Measurements from ENCODE around the gene S100A5. TPM values are rescaled to one million over a fixed set of nuclear protein-coding genes. Genes with fewer than 3 reads are reported as not detected.

Gene S100A5
- total RNA-seq, 1 donor from 2014 or later, result not detected

DNA sequence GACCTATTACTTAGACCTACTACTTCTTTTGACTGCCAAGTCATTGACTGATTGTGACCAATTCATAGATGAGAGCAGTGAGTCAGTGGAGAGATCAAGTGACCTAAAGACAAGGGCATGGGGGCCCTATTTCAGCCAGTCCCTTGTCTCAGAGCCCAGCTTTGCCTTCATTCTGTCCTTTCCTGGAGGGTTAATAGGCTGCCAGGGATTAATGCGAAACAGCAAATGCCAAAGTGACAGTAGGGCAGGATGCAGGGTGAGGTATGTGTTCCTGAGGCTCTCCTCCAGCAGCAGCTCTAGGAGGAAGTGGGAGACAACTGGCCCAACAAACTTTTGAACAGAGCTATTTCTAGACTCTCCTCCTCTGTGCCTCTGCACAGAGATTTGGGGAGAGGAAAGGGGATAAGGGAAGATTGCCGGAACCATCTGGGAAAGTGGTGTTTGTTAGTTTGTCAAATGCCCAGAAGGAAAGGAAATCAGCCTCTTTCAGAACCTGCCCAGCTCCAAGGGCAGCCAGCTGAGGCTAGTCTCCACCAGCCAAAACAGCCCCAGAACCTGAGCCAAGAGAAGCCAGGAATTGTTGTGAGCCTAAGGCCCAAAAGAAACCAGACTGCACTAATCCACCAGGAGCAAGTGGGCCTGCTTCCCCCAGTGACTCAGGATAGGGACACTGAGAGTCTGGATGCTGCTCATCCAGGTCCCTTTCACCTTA, 13.3 kb upstream of the S100A5 start:
- no peak overlapping the region for H3K4me3 Mint-ChIP-seq (ENCODE audit: unreplicated experiment)
- peaks cover under 1% of the 10 kb centered on the region for H3K9me3 Mint-ChIP-seq (ENCODE audit: unreplicated experiment)
- TF ChIP-seq, protein P1, sequence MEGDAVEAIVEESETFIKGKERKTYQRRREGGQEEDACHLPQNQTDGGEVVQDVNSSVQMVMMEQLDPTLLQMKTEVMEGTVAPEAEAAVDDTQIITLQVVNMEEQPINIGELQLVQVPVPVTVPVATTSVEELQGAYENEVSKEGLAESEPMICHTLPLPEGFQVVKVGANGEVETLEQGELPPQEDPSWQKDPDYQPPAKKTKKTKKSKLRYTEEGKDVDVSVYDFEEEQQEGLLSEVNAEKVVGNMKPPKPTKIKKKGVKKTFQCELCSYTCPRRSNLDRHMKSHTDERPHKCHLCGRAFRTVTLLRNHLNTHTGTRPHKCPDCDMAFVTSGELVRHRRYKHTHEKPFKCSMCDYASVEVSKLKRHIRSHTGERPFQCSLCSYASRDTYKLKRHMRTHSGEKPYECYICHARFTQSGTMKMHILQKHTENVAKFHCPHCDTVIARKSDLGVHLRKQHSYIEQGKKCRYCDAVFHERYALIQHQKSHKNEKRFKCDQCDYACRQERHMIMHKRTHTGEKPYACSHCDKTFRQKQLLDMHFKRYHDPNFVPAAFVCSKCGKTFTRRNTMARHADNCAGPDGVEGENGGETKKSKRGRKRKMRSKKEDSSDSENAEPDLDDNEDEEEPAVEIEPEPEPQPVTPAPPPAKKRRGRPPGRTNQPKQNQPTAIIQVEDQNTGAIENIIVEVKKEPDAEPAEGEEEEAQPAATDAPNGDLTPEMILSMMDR (IDR thresholded peaks at IDR 0.05; ENCODE audit: partially characterized antibody, unreplicated experiment), result no peak
- H3K27me3 Mint-ChIP-seq (ENCODE audit: unreplicated experiment), result peaks cover 7% of the 10 kb centered on the region
- DNase-seq, result no peak
- H3K36me3 Mint-ChIP-seq (ENCODE audit: unreplicated experiment), result no peaks in the 10 kb centered on the region
- no peak overlapping the region for H3K27ac Mint-ChIP-seq (ENCODE audit: unreplicated experiment)
- H3K4me1 Mint-ChIP-seq (ENCODE audit: low read depth, unreplicated experiment), result peaks cover 9% of the 10 kb centered on the region

DNA sequence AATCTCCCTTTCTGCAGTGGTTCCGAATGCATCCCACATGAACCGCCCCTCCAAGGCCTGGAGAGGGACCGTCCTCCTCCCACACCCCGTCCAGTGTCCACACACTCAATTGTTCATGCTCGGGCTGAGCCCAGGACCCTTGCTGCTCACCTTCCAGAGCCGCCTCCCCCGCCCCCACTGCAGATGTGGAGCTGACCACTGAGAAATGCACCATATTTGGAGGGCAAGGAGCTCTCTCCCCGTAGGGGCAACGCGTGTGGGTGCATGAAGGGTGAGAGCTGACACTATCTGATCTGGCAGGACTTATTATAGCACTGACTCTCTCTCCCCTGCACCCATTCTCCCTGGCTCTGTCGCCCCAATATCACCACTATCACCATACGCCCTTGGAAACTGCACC, 12.4 kb upstream of the S100A5 start:
- Mint-ChIP-seq H3K4me3 (ENCODE audit: unreplicated experiment) (no peak overlapping the region), H3K9me3 (ENCODE audit: unreplicated experiment) (peaks cover 2% of the 10 kb centered on the region), H3K36me3 (ENCODE audit: unreplicated experiment) (no peaks in the 10 kb centered on the region), H3K27ac (ENCODE audit: unreplicated experiment) (no peak overlapping the region), H3K4me1 (ENCODE audit: low read depth, unreplicated experiment) (peaks cover 9% of the 10 kb centered on the region), H3K27me3 (ENCODE audit: unreplicated experiment) (peaks cover 7% of the 10 kb centered on the region)
- TF ChIP-seq, protein P1 (IDR thresholded peaks at IDR 0.05; ENCODE audit: partially characterized antibody, unreplicated experiment), result no peak
- no peak for DNase-seq

DNA sequence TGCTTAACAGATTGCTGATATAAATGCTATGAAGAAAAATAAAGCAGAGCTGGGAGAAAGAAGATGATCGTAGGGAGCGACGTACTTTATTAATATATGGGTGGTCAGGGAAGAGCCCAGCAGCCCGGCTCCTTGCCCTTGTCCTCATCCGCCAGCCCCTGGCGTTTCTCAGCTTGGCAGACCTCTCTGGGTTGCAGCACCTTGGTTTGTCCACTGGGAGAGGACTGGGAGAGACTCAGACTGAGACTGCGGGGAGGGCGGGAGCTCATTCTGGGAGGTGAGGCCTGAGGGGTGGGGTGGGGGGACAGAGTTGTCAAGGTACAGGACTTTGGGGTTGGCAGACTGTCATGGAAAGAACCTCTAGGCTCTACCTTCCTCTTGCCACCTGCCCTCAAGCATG, 11.6 kb upstream of the S100A5 start:
- TF ChIP-seq, protein P1 (IDR thresholded peaks at IDR 0.05; ENCODE audit: partially characterized antibody, unreplicated experiment), result no peak
- Mint-ChIP-seq H3K27me3 (ENCODE audit: unreplicated experiment) (peaks cover 7% of the 10 kb centered on the region), H3K4me3 (ENCODE audit: unreplicated experiment) (no peak overlapping the region), H3K9me3 (ENCODE audit: unreplicated experiment) (peaks cover 2% of the 10 kb centered on the region), H3K36me3 (ENCODE audit: unreplicated experiment) (no peaks in the 10 kb centered on the region), H3K27ac (ENCODE audit: unreplicated experiment) (no peak overlapping the region), H3K4me1 (ENCODE audit: low read depth, unreplicated experiment) (peaks cover 9% of the 10 kb centered on the region)
- DNase-seq, result no peak

DNA sequence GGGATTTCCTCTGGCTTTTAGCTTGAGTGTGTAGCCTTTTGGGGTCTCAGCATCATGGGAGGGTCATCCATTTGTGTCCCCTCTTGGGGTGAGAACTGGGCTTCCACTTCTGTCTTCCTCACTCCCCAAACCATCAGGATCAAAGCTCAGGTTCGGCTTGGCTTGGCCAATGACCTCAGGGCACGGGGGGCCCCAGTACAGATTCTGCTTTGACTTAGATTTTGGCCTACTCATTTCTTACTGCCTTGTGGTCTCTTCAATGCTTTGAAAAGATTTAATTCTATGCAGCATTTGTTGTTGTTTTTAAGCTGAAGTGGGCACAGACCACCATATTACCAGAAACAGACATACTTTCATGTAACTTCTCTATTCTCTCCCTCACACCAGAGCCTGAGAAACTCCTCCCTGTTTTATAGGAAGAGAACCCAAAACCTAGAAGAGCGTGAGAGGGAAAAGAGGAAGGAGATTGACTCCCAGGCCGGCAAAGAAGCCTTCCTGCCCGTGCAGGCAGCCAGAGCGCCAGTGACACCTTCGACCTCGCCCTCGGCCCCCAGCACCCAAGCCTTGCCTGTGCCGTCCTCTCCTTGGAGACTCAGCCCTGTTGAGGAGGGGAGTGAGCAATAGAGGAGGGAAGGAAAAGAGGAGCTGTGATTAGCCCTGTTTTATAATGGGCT, 10.2 kb upstream of the S100A5 start:
- Mint-ChIP-seq H3K4me1 (ENCODE audit: low read depth, unreplicated experiment) (peaks cover 9% of the 10 kb centered on the region), H3K27me3 (ENCODE audit: unreplicated experiment) (peaks cover 7% of the 10 kb centered on the region), H3K27ac (ENCODE audit: unreplicated experiment) (no peak overlapping the region), H3K4me3 (ENCODE audit: unreplicated experiment) (no peak overlapping the region), H3K36me3 (ENCODE audit: unreplicated experiment) (no peaks in the 10 kb centered on the region), H3K9me3 (ENCODE audit: unreplicated experiment) (peaks cover 6% of the 10 kb centered on the region)
- DNase-seq, result no peak
- TF ChIP-seq, protein P1 (IDR thresholded peaks at IDR 0.05; ENCODE audit: partially characterized antibody, unreplicated experiment), result no peak

DNA sequence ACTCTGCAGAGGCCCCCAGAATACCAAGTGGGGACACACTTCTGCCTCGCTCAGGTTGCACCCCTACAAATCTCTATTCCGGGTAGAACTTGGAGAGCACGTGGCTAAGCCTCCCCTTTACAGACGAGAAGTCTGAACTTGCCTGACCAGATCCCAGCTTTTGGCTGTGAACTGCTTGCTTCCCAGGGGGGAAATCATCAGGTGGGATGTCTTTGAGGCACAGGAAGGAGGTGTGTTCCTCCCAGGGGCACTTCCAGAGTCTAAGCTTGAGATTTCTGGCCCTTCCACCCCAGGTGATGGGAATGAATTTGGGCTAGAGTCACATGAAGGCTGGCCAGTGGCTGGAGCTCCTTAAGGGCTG, 9.6 kb upstream of the S100A5 start:
- TF ChIP-seq, protein P1 (IDR thresholded peaks at IDR 0.05; ENCODE audit: partially characterized antibody, unreplicated experiment), result no peak
- peaks cover 9% of the 10 kb centered on the region for H3K27me3 Mint-ChIP-seq (ENCODE audit: unreplicated experiment)
- no peak overlapping the region for H3K27ac Mint-ChIP-seq (ENCODE audit: unreplicated experiment)
- no peak overlapping the region for H3K4me3 Mint-ChIP-seq (ENCODE audit: unreplicated experiment)
- peaks cover 11% of the 10 kb centered on the region for H3K4me1 Mint-ChIP-seq (ENCODE audit: low read depth, unreplicated experiment)
- peaks cover 6% of the 10 kb centered on the region for H3K9me3 Mint-ChIP-seq (ENCODE audit: unreplicated experiment)
- no peak for DNase-seq
- H3K36me3 Mint-ChIP-seq (ENCODE audit: unreplicated experiment), result no peaks in the 10 kb centered on the region

Measured in glutamatergic neuron (in vitro differentiated cells).